ENCODE results near the gene AOC3. TPM values are rescaled to one million over a fixed set of nuclear protein-coding genes. Genes with fewer than 3 reads are reported as not detected.
"Not testable (repeated sequence)": the region's sequence is repeated elsewhere in the genome, so short reads cannot be mapped to it uniquely, and the experiment has no call there.

The AOC3 gene
- polyA plus RNA-seq, 1 donor from 2014 or later = 0.35 TPM

DNA sequence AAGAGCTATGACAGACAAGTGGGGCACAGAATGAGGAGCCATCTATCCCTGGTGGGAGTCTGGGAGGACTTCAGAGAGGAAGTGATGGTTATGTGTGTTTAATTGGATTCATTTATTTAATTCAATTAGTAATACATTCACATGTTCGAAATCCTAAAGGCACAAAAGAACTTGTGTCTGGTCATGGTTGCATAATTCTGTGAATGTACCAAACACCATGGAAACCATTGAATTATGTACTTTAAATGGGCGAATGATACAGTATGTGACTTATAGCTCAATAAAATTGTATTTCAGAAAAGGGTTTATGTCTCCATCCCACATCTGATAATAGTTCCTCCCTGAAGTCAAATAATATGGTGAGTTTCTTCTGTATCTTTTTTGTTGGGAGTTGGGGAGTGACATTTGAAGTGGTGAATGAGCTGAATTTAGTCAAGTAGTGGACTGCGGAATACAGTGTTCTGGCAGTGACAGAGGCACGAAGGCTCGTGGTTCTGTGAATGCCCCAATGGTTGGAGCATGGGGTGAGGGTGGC lies 29.8 kb downstream of the AOC3 start:
- Histone ChIP-seq H3K27ac (ENCODE audit: low read length) (no peak overlapping the region), H4K20me1 (ENCODE audit: insufficient read depth) (no peaks in the 10 kb centered on the region), H3K9ac (ENCODE audit: low read length) (no peak overlapping the region), H3K4me2 (ENCODE audit: low read length) (no peak overlapping the region), H3F3A (ENCODE audit: insufficient read depth, low read length, poor library complexity, severe bottlenecking) (no peaks in the 10 kb centered on the region), H3K9me3 (ENCODE audit: low read length) (no peaks in the 10 kb centered on the region), H3K36me3 (ENCODE audit: insufficient read depth, low read length) (no peaks in the 10 kb centered on the region), H2AFZ (ENCODE audit: low read depth, low read length) (no peak overlapping the region), H3K27me3 (ENCODE audit: insufficient read depth, low read depth, low read length) (no peaks in the 10 kb centered on the region), H3K79me2 (replicated peaks; ENCODE audit: insufficient read depth, low read length) (no peaks in the 10 kb centered on the region), H3K4me3 (ENCODE audit: low read length) (no peak overlapping the region), H3K9me2 (ENCODE audit: insufficient read depth, low read length) (no peaks in the 10 kb centered on the region)
- TF ChIP-seq MXI1 (conservative IDR thresholded peaks at IDR 0.05; ENCODE audit: poor library complexity, severe bottlenecking) = no peak
- TF ChIP-seq EZH2 (IDR thresholded peaks at IDR 0.05; ENCODE audit: borderline replicate concordance, insufficient read depth, low read length, poor library complexity, severe bottlenecking) = no peak
- TF ChIP-seq, protein P1, sequence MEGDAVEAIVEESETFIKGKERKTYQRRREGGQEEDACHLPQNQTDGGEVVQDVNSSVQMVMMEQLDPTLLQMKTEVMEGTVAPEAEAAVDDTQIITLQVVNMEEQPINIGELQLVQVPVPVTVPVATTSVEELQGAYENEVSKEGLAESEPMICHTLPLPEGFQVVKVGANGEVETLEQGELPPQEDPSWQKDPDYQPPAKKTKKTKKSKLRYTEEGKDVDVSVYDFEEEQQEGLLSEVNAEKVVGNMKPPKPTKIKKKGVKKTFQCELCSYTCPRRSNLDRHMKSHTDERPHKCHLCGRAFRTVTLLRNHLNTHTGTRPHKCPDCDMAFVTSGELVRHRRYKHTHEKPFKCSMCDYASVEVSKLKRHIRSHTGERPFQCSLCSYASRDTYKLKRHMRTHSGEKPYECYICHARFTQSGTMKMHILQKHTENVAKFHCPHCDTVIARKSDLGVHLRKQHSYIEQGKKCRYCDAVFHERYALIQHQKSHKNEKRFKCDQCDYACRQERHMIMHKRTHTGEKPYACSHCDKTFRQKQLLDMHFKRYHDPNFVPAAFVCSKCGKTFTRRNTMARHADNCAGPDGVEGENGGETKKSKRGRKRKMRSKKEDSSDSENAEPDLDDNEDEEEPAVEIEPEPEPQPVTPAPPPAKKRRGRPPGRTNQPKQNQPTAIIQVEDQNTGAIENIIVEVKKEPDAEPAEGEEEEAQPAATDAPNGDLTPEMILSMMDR (IDR thresholded peaks at IDR 0.05; ENCODE audit: poor library complexity, severe bottlenecking) = no peak

DNA sequence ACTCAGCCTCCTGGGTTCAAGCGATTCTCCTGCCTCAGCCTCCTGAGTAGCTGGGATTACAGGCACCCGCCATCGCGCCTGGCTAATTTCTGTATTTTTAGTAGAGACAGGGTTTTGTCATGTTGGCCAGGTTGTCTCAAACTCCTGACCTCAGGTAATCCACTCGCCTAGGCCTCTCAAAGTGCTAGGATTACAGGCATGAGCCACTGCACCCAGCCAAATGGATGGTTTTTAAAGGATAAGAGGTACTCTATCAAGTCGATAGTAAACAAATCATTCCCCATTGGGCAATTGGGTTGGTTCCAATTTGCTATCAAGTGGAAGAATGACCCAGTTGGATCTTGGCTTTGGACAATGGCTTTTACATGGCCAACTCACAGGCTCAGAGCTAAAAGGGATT lies 30.7 kb downstream of the AOC3 start:
- H3K27me3 ChIP-seq (ENCODE audit: insufficient read depth, low read depth, low read length); H3K79me2 ChIP-seq (replicated peaks; ENCODE audit: insufficient read depth, low read length); H3K9me2 ChIP-seq (ENCODE audit: insufficient read depth, low read length); H3K4me3 ChIP-seq (ENCODE audit: low read length); H4K20me1 ChIP-seq (ENCODE audit: insufficient read depth); H3F3A ChIP-seq (ENCODE audit: insufficient read depth, low read length, poor library complexity, severe bottlenecking); H3K9me3 ChIP-seq (ENCODE audit: low read length); H3K27ac ChIP-seq (ENCODE audit: low read length); H2AFZ ChIP-seq (ENCODE audit: low read depth, low read length); H3K36me3 ChIP-seq (ENCODE audit: insufficient read depth, low read length); H3K9ac ChIP-seq (ENCODE audit: low read length); H3K4me2 ChIP-seq (ENCODE audit: low read length): not testable (repeated sequence)

DNA sequence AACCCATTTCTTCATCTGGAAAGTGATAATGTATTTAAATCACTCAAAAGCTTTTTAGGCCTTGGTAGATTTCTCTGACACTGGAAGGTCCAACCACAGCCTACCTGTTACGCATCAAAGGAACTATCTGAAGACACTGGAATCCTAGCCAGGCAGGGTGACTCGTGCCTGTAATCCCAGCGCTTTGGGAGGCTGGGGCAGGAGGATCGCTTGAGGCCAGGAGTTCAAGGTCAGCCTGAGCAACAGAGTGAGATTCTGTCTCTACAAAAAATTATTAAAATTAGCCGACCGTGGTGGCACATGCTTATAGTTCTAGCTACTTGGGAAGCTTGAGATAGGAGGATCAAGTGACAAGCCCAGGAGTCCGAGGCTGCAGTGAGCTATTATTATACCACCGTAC lies 31.2 kb downstream of the AOC3 start:
- Histone ChIP-seq H3K4me3 (ENCODE audit: low read length) (no peak overlapping the region), H3K27me3 (ENCODE audit: insufficient read depth, low read depth, low read length) (no peaks in the 10 kb centered on the region), H3K4me2 (ENCODE audit: low read length) (no peak overlapping the region), H3K36me3 (ENCODE audit: insufficient read depth, low read length) (no peaks in the 10 kb centered on the region), H3K79me2 (replicated peaks; ENCODE audit: insufficient read depth, low read length) (no peaks in the 10 kb centered on the region), H3K9ac (ENCODE audit: low read length) (no peak overlapping the region), H3K9me3 (ENCODE audit: low read length) (no peaks in the 10 kb centered on the region), H3K27ac (ENCODE audit: low read length) (no peak overlapping the region), H4K20me1 (ENCODE audit: insufficient read depth) (no peaks in the 10 kb centered on the region), H3K9me2 (ENCODE audit: insufficient read depth, low read length) (no peaks in the 10 kb centered on the region), H3F3A (ENCODE audit: insufficient read depth, low read length, poor library complexity, severe bottlenecking) (no peaks in the 10 kb centered on the region), H2AFZ (ENCODE audit: low read depth, low read length) (no peak overlapping the region)
- no peak for TF ChIP-seq TAF1 (IDR thresholded peaks at IDR 0.05; ENCODE audit: low read depth)
- TF ChIP-seq SMC3 (conservative IDR thresholded peaks at IDR 0.05; ENCODE audit: poor library complexity) = no peak
- no peak for TF ChIP-seq EZH2 (IDR thresholded peaks at IDR 0.05; ENCODE audit: borderline replicate concordance, insufficient read depth, low read length, poor library complexity, severe bottlenecking)
- no peak for TF ChIP-seq MXI1 (conservative IDR thresholded peaks at IDR 0.05; ENCODE audit: poor library complexity, severe bottlenecking)
- TF ChIP-seq RAD21 (conservative IDR thresholded peaks at IDR 0.05) = no peak
- TF ChIP-seq EP300 (conservative IDR thresholded peaks at IDR 0.05; ENCODE audit: poor library complexity, severe bottlenecking) = no peak
- TF ChIP-seq, protein P2, sequence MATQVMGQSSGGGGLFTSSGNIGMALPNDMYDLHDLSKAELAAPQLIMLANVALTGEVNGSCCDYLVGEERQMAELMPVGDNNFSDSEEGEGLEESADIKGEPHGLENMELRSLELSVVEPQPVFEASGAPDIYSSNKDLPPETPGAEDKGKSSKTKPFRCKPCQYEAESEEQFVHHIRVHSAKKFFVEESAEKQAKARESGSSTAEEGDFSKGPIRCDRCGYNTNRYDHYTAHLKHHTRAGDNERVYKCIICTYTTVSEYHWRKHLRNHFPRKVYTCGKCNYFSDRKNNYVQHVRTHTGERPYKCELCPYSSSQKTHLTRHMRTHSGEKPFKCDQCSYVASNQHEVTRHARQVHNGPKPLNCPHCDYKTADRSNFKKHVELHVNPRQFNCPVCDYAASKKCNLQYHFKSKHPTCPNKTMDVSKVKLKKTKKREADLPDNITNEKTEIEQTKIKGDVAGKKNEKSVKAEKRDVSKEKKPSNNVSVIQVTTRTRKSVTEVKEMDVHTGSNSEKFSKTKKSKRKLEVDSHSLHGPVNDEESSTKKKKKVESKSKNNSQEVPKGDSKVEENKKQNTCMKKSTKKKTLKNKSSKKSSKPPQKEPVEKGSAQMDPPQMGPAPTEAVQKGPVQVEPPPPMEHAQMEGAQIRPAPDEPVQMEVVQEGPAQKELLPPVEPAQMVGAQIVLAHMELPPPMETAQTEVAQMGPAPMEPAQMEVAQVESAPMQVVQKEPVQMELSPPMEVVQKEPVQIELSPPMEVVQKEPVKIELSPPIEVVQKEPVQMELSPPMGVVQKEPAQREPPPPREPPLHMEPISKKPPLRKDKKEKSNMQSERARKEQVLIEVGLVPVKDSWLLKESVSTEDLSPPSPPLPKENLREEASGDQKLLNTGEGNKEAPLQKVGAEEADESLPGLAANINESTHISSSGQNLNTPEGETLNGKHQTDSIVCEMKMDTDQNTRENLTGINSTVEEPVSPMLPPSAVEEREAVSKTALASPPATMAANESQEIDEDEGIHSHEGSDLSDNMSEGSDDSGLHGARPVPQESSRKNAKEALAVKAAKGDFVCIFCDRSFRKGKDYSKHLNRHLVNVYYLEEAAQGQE (IDR thresholded peaks at IDR 0.05; ENCODE audit: borderline replicate concordance) = no peak
- TF ChIP-seq, protein P1 (IDR thresholded peaks at IDR 0.05; ENCODE audit: poor library complexity, severe bottlenecking) = no peak
- TF ChIP-seq POLR2AphosphoS5 (IDR thresholded peaks at IDR 0.05) = no peak
